Measurements from ENCODE around the gene TPPP3.

DNA sequence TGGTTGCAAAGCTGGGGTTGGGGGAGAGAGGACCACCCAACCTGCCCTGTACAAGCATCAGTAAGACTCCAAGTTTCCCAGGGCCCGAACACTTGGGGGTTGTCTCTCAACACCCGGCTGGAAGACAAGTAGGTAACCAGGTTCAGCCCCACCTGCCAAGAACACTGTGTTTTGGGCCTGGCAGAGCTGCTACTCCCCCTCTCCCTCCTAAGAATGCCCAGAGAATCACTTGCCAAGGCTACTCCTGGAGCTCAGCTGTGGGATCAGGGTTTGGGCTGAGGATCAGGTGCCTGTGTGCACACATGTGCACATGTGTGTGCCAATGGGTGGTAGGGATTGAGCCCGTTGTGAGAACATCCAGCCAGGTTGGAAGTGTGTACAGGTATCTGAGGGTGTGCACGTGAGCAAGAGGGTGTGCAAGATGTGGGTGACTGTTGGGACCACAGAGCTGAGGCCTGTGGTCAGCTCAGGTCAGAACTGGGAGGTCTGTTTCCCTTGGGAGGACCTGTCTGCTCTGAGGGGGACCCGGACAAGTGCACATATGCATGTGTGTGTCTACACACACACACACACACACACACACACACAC lies 39.9 kb upstream of the TPPP3 start:
- TF ChIP-seq, protein P1, sequence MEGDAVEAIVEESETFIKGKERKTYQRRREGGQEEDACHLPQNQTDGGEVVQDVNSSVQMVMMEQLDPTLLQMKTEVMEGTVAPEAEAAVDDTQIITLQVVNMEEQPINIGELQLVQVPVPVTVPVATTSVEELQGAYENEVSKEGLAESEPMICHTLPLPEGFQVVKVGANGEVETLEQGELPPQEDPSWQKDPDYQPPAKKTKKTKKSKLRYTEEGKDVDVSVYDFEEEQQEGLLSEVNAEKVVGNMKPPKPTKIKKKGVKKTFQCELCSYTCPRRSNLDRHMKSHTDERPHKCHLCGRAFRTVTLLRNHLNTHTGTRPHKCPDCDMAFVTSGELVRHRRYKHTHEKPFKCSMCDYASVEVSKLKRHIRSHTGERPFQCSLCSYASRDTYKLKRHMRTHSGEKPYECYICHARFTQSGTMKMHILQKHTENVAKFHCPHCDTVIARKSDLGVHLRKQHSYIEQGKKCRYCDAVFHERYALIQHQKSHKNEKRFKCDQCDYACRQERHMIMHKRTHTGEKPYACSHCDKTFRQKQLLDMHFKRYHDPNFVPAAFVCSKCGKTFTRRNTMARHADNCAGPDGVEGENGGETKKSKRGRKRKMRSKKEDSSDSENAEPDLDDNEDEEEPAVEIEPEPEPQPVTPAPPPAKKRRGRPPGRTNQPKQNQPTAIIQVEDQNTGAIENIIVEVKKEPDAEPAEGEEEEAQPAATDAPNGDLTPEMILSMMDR (IDR thresholded peaks at IDR 0.05): no peak
- no peak for TF ChIP-seq POLR2A (IDR thresholded peaks at IDR 0.05; ENCODE audit: low read depth)
- no peak for TF ChIP-seq POLR2AphosphoS5 (IDR thresholded peaks at IDR 0.05)
- TF ChIP-seq EP300 (IDR thresholded peaks at IDR 0.05): no peak

All from esophagus muscularis mucosa (tissue), 4 donors.